SU-DHL-6 (cell line): ENCODE results near the gene TTC9B.

Experiments used
- EZH2phosphoT487 ChIP-seq: fragments of 200-600 bp; sonication (generic), shearing (Covaris generic); conservative IDR thresholded peaks from 2 replicates; pipeline ENCODE4 v1.6.1; 2018; ENCODE audit warnings: mild to moderate bottlenecking, antibody characterized with exemption, low read length, moderate library complexity, mixed read lengths
- TF ChIP-seq, protein P1 (sequence below): fragments of 200-600 bp; sonication (generic); IDR thresholded peaks from one replicate; pipeline ENCODE4 v1.5.1; 2017; ENCODE audit warnings: antibody characterized with exemption, mild to moderate bottlenecking, low read length, moderate library complexity; ENCODE audit not compliant: insufficient read depth, poor library complexity, severe bottlenecking

- TF ChIP-seq, protein P1, sequence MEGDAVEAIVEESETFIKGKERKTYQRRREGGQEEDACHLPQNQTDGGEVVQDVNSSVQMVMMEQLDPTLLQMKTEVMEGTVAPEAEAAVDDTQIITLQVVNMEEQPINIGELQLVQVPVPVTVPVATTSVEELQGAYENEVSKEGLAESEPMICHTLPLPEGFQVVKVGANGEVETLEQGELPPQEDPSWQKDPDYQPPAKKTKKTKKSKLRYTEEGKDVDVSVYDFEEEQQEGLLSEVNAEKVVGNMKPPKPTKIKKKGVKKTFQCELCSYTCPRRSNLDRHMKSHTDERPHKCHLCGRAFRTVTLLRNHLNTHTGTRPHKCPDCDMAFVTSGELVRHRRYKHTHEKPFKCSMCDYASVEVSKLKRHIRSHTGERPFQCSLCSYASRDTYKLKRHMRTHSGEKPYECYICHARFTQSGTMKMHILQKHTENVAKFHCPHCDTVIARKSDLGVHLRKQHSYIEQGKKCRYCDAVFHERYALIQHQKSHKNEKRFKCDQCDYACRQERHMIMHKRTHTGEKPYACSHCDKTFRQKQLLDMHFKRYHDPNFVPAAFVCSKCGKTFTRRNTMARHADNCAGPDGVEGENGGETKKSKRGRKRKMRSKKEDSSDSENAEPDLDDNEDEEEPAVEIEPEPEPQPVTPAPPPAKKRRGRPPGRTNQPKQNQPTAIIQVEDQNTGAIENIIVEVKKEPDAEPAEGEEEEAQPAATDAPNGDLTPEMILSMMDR: peak; percentile 79
- TF ChIP-seq EZH2phosphoT487: no peak
Observed at GRCh38 chr19:40221858-40222619, 3.9 kb upstream of the TTC9B start.
